Measurements from ENCODE around the gene IRF7. TPM values are rescaled to one million over a fixed set of nuclear protein-coding genes. Genes with fewer than 3 reads are reported as not detected.

IRF7 gene
- total RNA-seq, 6 experiments from 2014 or later, result 27.3 to 72.8 (median 47.7) TPM

DNA sequence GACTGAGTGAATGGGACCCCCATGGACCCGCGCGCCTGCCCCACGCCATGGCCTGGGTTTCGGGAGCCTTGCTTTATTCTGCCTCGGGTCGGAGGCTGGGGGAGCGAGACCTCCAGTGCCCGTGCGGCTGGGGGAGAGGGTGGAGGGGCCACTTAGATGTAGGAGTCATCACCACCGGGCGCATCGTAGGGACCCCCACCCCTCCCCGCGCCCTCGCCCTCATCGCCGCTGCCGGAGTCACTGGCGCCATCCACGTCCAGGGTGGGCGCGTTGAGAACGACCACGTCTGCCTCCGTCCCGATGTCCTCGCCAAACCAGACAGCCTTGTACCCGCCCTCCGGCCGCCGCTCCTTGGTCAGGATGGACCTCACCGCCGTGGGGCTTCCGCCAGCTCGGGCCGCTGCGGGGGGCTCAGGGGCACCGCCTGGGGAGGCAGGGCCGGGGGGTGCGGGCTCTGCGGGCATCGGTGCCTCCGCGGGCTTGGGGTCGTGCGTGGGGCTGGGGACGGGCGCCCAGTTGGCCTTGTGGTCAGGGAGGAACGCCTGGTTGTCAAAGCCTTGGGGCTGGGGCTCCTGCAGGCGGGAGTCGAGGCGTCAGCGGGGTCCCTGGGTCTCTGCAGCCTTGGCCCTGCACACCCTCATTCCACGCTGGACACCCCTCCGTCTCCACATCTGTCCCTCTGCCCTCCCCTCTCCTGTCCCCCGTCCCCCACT lies 1.6 kb upstream of the IRF7 start:
- Histone ChIP-seq H3K27ac (no peak overlapping the region), H3K27me3 (no peaks in the 10 kb centered on the region), H3K4me1 (peaks cover 0 to 33% (median 16%) of the 10 kb centered on the region in 4 donors), H3K4me3 (no peak overlapping the region), H3K9me3 (no peaks in the 10 kb centered on the region), H3K36me3 (peaks cover 0 to 10% (median 4%) of the 10 kb centered on the region in 4 donors)
- intact Hi-C loops (cut with DNase I), result no loop called here
- TF ChIP-seq, protein P1, sequence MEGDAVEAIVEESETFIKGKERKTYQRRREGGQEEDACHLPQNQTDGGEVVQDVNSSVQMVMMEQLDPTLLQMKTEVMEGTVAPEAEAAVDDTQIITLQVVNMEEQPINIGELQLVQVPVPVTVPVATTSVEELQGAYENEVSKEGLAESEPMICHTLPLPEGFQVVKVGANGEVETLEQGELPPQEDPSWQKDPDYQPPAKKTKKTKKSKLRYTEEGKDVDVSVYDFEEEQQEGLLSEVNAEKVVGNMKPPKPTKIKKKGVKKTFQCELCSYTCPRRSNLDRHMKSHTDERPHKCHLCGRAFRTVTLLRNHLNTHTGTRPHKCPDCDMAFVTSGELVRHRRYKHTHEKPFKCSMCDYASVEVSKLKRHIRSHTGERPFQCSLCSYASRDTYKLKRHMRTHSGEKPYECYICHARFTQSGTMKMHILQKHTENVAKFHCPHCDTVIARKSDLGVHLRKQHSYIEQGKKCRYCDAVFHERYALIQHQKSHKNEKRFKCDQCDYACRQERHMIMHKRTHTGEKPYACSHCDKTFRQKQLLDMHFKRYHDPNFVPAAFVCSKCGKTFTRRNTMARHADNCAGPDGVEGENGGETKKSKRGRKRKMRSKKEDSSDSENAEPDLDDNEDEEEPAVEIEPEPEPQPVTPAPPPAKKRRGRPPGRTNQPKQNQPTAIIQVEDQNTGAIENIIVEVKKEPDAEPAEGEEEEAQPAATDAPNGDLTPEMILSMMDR (IDR thresholded peaks at IDR 0.05), result no peak
- TF ChIP-seq POLR2A (IDR thresholded peaks at IDR 0.05), result no peak
- WGBS (ENCODE audit: insufficient coverage, low coverage, low lambda C conversion rate, missing lambda C conversion rate), result 91% methylated on average over 7 of the region's 57 CpGs
- peak in 2 of 3 donors; percentile 33 to 59 for DNase-seq
- ATAC-seq, result no peak

DNA sequence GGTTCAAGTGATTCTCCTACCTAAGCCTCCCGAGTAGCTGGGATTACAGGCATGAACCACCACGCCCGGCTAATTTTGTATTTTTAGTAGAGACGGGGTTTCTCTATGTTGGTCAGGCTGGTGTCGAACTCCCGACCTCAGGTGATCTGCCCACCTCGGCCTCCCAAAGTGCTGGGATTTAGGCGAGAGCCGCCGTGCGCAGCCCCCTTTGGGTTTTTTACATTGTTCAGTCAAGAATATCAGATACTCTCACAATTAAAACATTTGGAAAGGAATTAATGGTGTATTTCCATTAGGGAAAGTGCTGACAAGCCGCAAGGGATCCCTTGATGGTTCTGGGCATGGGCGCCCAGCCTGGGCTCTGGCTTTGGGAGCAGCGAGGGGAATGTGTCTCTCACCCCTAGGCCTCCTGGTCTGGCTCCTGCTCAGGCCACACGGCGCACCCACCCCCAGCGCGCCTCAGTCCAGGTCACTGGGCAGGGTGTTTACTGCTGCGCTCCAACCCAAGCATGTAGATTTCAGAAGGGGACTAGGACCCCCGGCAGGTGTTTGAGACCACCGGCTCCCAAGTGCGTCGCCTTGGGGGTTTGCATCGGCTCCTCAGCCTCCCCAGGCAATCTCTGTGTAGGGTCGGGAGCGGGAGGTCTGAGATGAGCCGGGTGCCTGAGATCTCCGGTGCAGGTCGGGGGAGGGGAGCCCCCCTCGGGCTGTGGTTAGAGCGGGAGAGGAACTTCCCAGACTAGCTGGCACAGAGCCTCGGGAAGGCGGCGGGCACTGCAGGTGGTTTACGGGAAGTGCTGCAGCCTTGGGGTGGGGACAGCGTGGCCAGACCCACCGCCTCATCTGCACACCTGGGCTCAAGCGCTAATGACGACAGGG lies 809 bp upstream of the IRF7 start:
- Histone ChIP-seq H3K9me3 (no peaks in the 10 kb centered on the region), H3K4me1 (peaks cover 0 to 41% (median 20%) of the 10 kb centered on the region in 4 donors), H3K27ac (peak overlapping the region in 2 of 3 donors; percentile 82 to 85), H3K36me3 (peaks cover 0 to 16% (median 7%) of the 10 kb centered on the region in 4 donors), H3K27me3 (no peaks in the 10 kb centered on the region), H3K4me3 (peak overlapping the region; percentile 63 to 73 (median 65))
- peak in 1 of 3 donors; percentile 72 for DNase-seq
- intact Hi-C loops (cut with DNase I), result no loop called here
- 85% methylated on average over 18 of the region's 39 CpGs for WGBS (ENCODE audit: insufficient coverage, low coverage, low lambda C conversion rate, missing lambda C conversion rate)
- TF ChIP-seq, protein P1 (IDR thresholded peaks at IDR 0.05), result no peak
- TF ChIP-seq POLR2A (IDR thresholded peaks at IDR 0.05), result no peak
- ATAC-seq, result no peak

DNA sequence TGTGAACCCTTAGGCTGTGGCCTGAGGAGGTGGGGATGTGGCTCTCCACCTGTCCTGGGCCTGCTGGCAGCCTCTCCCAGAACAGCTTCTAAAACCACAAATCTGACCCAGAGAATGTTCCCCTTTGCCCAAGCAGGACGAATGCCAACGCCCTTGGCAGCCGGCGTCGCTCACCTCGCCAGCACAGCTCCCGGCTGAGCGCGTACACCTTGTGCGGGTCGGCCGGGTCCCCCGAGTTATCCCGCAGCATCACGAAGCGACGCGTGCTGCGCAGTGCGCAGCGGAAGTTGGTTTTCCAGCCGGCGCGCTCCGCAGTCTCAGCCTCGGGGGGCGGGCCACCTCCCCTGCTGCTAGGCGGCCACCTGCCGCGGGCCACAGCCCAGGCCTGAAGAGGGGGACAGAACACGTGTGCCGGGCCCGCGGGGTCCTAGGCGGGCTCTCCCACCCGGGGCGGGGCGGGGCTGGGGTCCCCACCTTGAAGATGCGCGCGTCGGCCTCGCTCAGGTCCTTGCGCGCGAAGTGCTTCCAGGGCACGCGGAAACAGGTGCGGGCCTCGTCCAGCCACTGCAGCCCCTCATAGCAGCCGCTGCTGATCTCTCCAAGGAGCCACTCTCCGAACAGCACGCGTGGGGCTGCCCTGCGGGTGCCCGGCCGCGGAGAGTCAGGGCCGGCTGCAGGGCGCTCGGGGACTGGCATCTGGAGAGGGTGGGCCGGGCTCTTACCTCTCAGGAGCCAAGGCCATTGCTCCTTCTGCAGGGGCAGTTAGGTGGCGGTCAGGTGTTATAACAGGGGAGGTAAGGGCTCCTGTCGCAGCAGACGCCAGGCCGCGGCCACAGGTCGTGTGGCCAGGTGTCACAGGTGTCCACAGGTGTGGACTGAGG lies 887 bp downstream of the IRF7 start:
- WGBS (ENCODE audit: insufficient coverage, low coverage, low lambda C conversion rate, missing lambda C conversion rate), result 6% methylated on average over 12 of the region's 68 CpGs
- no peaks in the 10 kb centered on the region for H3K27me3 ChIP-seq
- peaks cover 0 to 32% (median 18%) of the 10 kb centered on the region in 4 donors for H3K36me3 ChIP-seq
- peak overlapping the region; percentile 63 to 73 (median 65) for H3K4me3 ChIP-seq
- TF ChIP-seq, protein P1 (IDR thresholded peaks at IDR 0.05), result no peak
- no peak for TF ChIP-seq POLR2A (IDR thresholded peaks at IDR 0.05)
- intact Hi-C loops (cut with DNase I), result loop anchor here in 1 of 2 donors (5.0 kb wide), 1 partner anchor 58 kb away; no protein-coding TSS in a partner anchor
- H3K27ac ChIP-seq, result peak overlapping the region; percentile 82 to 92 (median 85)
- peaks cover 0 to 57% (median 27%) of the 10 kb centered on the region in 4 donors for H3K4me1 ChIP-seq
- ATAC-seq (peak; percentile 9 to 43 (median 38)), DNase-seq (peak; percentile 79 to 92 (median 90))
- no peaks in the 10 kb centered on the region for H3K9me3 ChIP-seq
